ENCODE measurements around the gene OSBPL6. TPM values are rescaled to one million over a fixed set of nuclear protein-coding genes. Genes with fewer than 3 reads are reported as not detected.

The OSBPL6 gene
- total and polyA plus RNA-seq, 10 of the 15 experiments (the other 5 are each of a cell fraction or from before 2014, with no cell fraction given): 0.01 to 0.08 (median 0.03) TPM; not detected in 5

GRCh38 chr2:178271094-178271493 is 76.8 kb downstream of the OSBPL6 start (continued):
- no peak for TF ChIP-seq BCL3 (IDR thresholded peaks at IDR 0.05; ENCODE audit: borderline replicate concordance, insufficient read depth, low read depth, low read length, poor library complexity, severe bottlenecking)
- no peak for TF ChIP-seq FOXK2 (IDR thresholded peaks at IDR 0.05)
- TF ChIP-seq PML (IDR thresholded peaks at IDR 0.05; ENCODE audit: low read length): no peak
- no peak for TF ChIP-seq BCLAF1 (IDR thresholded peaks at IDR 0.05)
- TF ChIP-seq EED (IDR thresholded peaks at IDR 0.05; ENCODE audit: low read depth): no peak

- no TSS peak for BruUV-seq (replicated peaks)
- Histone ChIP-seq H3K79me2 (ENCODE audit: control insufficient read depth, insufficient read depth, low read length) (no peaks in the 10 kb centered on the region), H3K27ac (ENCODE audit: control insufficient read depth, insufficient read depth) (no peak overlapping the region), H3K36me3 (ENCODE audit: control insufficient read depth in 2 of 2, insufficient read depth in 2 of 2, low read length in 1 of 2) (no peaks in the 10 kb centered on the region), H3K27me3 (replicated peaks in 1 of 2; ENCODE audit: control insufficient read depth in 2 of 2, insufficient read depth in 2 of 2, low read length in 1 of 2) (no peaks in the 10 kb centered on the region), H2AFZ (ENCODE audit: control insufficient read depth, low read depth, low read length) (no peak overlapping the region), H4K20me1 (ENCODE audit: control insufficient read depth, insufficient read depth) (no peaks in the 10 kb centered on the region), H3K4me3 (no peak overlapping the region), H3K4me2 (ENCODE audit: control insufficient read depth, insufficient read depth) (no peak overlapping the region), H3K9ac (ENCODE audit: control insufficient read depth, insufficient read depth, low read length) (no peak overlapping the region), H3K9me3 (replicated peaks; ENCODE audit: control insufficient read depth, insufficient read depth, low read length) (no peaks in the 10 kb centered on the region), H3K4me1 (ENCODE audit: control insufficient read depth, insufficient read depth, low read length) (no peaks in the 10 kb centered on the region)
- intact Hi-C loops (cut with micrococcal nuclease; ENCODE audit: unreplicated experiment): no loop called here
- RAD21 ChIA-PET (ENCODE audit: unreplicated experiment): no interaction called here
- DNase-seq (ENCODE audit: low read depth, low spot score): no peak
- CTCF ChIA-PET: no interaction called here
- SMC1A ChIA-PET (ENCODE audit: uncharacterized antibody, unreplicated experiment): interaction anchor here (0.7 kb wide), 1 partner anchor 14 kb away, joined by 3 read pairs; no protein-coding TSS in a partner anchor
- POLR2A ChIA-PET: no interaction called here
- FAIRE-seq: no peak
- 54% methylated on average over 3 of the region's 3 CpGs for WGBS (ENCODE audit: insufficient coverage, insufficient replicate concordance, low lambda C conversion rate, missing lambda C conversion rate)
- in situ Hi-C loops (cut with MboI): no loop called here
- ATAC-seq: no peak
- TF ChIP-seq MEF2B (IDR thresholded peaks at IDR 0.05; ENCODE audit: partially characterized antibody, poor library complexity, severe bottlenecking) (no peak), NR2C1 (IDR thresholded peaks at IDR 0.05) (no peak), PBX3 (IDR thresholded peaks at IDR 0.05; ENCODE audit: insufficient replicate concordance, low read depth, low read length) (no peak), STAT1 (conservative IDR thresholded peaks at IDR 0.05) (no peak)
Measured at GRCh38 chr2:178271629-178272333, 77.5 kb downstream of the OSBPL6 start.
